Gastroesophageal sphincter (tissue), 4 donors: ENCODE measurements around the gene INPP1. TPM values are rescaled to one million over a fixed set of nuclear protein-coding genes. Genes with fewer than 3 reads are reported as not detected.
A peak's percentile ranks its signal among the peaks of the same experiment; 100 is the strongest.

Experiments
- ATAC-seq: fragments of 150-250 bp; one replicate; pipeline ENCODE4 v1.9.1; 2016; ENCODE audit warnings: mild to moderate bottlenecking, moderate library complexity
- H3K27ac ChIP-seq, 4 donors: fragments of 200-600 bp; sonication (generic) in 3 of 4; 1 replicate in 3 of 4; 2 replicates in 1 of 4; pipeline ENCODE4 v1.5.1; 2016 to 2019
- H3K27me3 ChIP-seq: fragments of 200-600 bp; sonication (generic); one replicate; pipeline ENCODE4 v1.5.1; 2019
- H3K36me3 ChIP-seq, 2 donors: fragments of 200-600 bp; sonication (generic); one replicate each; pipeline ENCODE4 v1.5.1; 2019; ENCODE audit warnings: control low read depth in 1 of 2
- H3K4me1 ChIP-seq, 3 donors: fragments of 200-600 bp; sonication (generic); 1 replicate in 2 of 3; 2 replicates in 1 of 3; pipeline ENCODE4 v1.5.1; 2016 to 2019; ENCODE audit warnings: control low read depth in 2 of 3
- H3K4me3 ChIP-seq, 2 donors: fragments of 200-600 bp; sonication (generic); one replicate each; pipeline ENCODE4 v1.5.1; 2019; ENCODE audit warnings: mild to moderate bottlenecking in 1 of 2, moderate library complexity in 1 of 2
- H3K9me3 ChIP-seq, 3 donors: fragments of 200-600 bp; sonication (generic); one replicate each; pipeline ENCODE4 v1.5.1; 2017 to 2019; ENCODE audit warnings: control low read depth in 2 of 3
- EP300 ChIP-seq: sonication (generic); formaldehyde crosslinking; IDR thresholded peaks from one replicate; pipeline ENCODE4 v1.6.1; 2017; ENCODE audit warnings: antibody characterized with exemption, mild to moderate bottlenecking
- POLR2A ChIP-seq, 2 donors: fragments of 450-650 bp; IDR thresholded peaks; one replicate each; pipeline ENCODE4 v1.6.1; 2017; ENCODE audit warnings: antibody characterized with exemption in 2 of 2, mild to moderate bottlenecking in 2 of 2, moderate library complexity in 1 of 2
- POLR2AphosphoS5 ChIP-seq: sonication (generic); formaldehyde crosslinking; IDR thresholded peaks from one replicate; pipeline ENCODE4 v1.6.1; 2017; ENCODE audit warnings: antibody characterized with exemption
- WGBS, 2 donors: methylation state at CpG; one replicate each; pipeline ENCODE4 v1.1.5; 2018; ENCODE audit warnings: low coverage in 1 of 2; 5-methylcytosine and 5-hydroxymethylcytosine counted together
- total RNA-seq, 4 donors: library from RNA; depleted of rRNA; stranded (reverse); fragments of >200 nt; gene quantifications; one replicate each; pipeline ENCODE4 v1.1.0, GENCODE V29; 2016
- TF ChIP-seq, protein P1 (sequence below), 4 experiments: fragments of 200-600 bp in 2 of 4; fragments of 450-650 bp in 2 of 4; sonication (generic) in 1 of 4; IDR thresholded peaks; one replicate each; pipeline ENCODE4 v1.5.1; 2017 to 2019; ENCODE audit warnings: antibody characterized with exemption in 4 of 4, mild to moderate bottlenecking in 2 of 4, moderate library complexity in 2 of 4

INPP1 gene
- total RNA-seq, 4 donors from 2014 or later = 18.3 to 27.7 (median 22.9) TPM

DNA sequence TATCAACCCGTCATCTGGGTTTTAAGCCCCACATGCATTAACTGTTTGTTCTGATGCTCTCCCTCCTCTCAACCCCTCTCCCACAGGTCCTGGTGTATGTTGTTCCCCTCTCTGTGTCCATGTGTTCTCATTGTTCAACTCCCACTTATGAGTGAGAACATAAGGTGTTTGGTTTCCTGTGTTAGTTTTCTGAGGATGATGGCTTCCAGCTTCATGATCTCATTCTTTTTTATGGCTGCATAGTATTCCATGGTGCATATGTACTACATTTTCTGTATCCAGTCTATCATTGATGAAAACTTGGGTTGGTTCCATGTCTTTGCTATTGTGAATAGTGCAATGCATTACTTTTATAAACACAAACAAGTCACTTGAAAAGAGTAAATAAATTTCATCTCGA is 7.0 kb upstream of the INPP1 start:
- ATAC-seq = no peak
- 90 to 100% methylated on average over 2 of the region's 2 CpGs for WGBS, 2 donors
- Histone ChIP-seq H3K36me3 (no peaks in the 10 kb centered on the region), H3K27ac (no peak overlapping the region), H3K9me3 (no peaks in the 10 kb centered on the region), H3K4me1 (no peaks in the 10 kb centered on the region), H3K4me3 (no peak overlapping the region), H3K27me3 (no peaks in the 10 kb centered on the region)
- TF ChIP-seq, protein P1, sequence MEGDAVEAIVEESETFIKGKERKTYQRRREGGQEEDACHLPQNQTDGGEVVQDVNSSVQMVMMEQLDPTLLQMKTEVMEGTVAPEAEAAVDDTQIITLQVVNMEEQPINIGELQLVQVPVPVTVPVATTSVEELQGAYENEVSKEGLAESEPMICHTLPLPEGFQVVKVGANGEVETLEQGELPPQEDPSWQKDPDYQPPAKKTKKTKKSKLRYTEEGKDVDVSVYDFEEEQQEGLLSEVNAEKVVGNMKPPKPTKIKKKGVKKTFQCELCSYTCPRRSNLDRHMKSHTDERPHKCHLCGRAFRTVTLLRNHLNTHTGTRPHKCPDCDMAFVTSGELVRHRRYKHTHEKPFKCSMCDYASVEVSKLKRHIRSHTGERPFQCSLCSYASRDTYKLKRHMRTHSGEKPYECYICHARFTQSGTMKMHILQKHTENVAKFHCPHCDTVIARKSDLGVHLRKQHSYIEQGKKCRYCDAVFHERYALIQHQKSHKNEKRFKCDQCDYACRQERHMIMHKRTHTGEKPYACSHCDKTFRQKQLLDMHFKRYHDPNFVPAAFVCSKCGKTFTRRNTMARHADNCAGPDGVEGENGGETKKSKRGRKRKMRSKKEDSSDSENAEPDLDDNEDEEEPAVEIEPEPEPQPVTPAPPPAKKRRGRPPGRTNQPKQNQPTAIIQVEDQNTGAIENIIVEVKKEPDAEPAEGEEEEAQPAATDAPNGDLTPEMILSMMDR (IDR thresholded peaks at IDR 0.05) = no peak
- TF ChIP-seq POLR2A (IDR thresholded peaks at IDR 0.05) (no peak), POLR2AphosphoS5 (no peak), EP300 (no peak)

DNA sequence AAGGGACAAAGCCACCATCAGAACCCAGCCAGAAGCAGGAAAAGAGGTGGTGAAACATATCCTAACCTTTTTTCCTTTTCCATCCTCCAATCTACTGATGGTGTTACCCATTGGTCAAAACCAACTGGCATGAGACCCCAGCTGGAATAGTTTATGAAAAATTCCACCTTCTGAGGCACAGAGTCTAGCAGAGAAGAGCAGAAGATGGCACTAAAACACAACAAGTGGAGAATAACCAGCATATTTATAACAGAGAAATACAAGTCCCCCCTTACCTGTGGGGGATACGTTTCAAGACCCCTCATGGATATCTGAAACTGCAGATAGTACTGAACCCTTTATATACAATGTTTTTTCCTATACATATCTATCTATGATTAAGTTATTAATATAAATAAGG is 4.9 kb upstream of the INPP1 start:
- ATAC-seq = no peak
- TF ChIP-seq POLR2A (IDR thresholded peaks at IDR 0.05) = no peak
- TF ChIP-seq POLR2AphosphoS5 = no peak
- TF ChIP-seq, protein P1 (IDR thresholded peaks at IDR 0.05) = peak in 1 of 4 experiments; percentile 37
- TF ChIP-seq EP300 = no peak
- Histone ChIP-seq H3K9me3 (no peaks in the 10 kb centered on the region), H3K4me3 (no peak overlapping the region), H3K4me1 (peaks cover 0 to 12% (median 4%) of the 10 kb centered on the region in 3 donors), H3K36me3 (no peaks in the 10 kb centered on the region), H3K27ac (peak overlapping the region in 1 of 4 donors; percentile 25), H3K27me3 (no peaks in the 10 kb centered on the region)
- whole genome bisulfite sequencing, 2 donors = 36 to 78% methylated on average over 1 of the region's 1 CpG

DNA sequence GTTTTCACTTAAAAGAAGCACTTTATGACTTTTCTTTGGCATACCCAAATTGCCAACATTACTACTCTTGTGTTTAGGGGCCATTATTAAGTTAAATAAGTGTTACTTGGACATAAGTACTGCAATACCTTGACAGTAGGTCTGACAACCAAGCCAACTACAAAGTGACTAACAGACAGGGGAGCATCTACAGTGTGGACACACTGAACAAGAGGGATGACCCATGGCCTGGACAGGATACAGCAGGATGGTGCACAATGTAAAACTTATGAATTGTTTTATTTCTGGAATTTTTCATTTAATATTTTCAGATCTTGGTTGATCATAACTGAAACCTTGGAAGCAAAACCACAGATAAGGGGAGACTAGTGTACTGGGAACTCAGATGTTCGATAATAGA is 4.0 kb upstream of the INPP1 start:
- no peaks in the 10 kb centered on the region for H3K9me3 ChIP-seq
- H3K4me1 ChIP-seq = peaks cover 0 to 13% (median 4%) of the 10 kb centered on the region in 3 donors
- WGBS, 2 donors = 69 to 75% methylated on average over 1 of the region's 1 CpG
- no peaks in the 10 kb centered on the region for H3K27me3 ChIP-seq
- H3K36me3 ChIP-seq = no peaks in the 10 kb centered on the region
- no peak overlapping the region for H3K27ac ChIP-seq
- ATAC-seq = no peak
- no peak overlapping the region for H3K4me3 ChIP-seq
- no peak for TF ChIP-seq POLR2A (IDR thresholded peaks at IDR 0.05)
- TF ChIP-seq, protein P1 (IDR thresholded peaks at IDR 0.05) = no peak

DNA sequence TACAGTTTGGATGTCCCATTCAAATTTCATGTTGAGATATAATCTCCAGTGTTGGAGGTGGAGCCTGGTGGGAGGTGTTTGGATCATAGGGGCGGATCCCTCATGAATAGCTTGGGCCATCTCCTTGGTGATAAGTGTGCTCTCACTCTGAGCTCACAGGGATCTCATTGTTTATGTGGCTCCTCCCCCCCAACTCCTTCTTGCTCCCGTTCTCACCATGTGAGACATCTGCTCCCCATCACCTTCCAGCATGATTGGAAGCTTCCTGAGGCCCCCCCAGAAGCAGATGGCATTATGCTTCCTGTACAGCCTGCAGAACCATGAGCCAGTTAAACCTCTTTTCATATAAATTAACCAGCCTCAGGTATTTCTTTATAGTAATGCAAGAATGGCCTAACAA is 3.0 kb upstream of the INPP1 start:
- TF ChIP-seq, protein P1 (IDR thresholded peaks at IDR 0.05) = no peak
- TF ChIP-seq POLR2AphosphoS5 (no peak), EP300 (no peak), POLR2A (IDR thresholded peaks at IDR 0.05) (no peak)
- no peak for ATAC-seq
- Histone ChIP-seq H3K9me3 (no peaks in the 10 kb centered on the region), H3K36me3 (no peaks in the 10 kb centered on the region), H3K27me3 (no peaks in the 10 kb centered on the region), H3K27ac (no peak overlapping the region), H3K4me1 (peaks cover 0 to 23% (median 10%) of the 10 kb centered on the region in 3 donors), H3K4me3 (no peak overlapping the region)
- WGBS, 2 donors = 60% methylated on average over 2 of the region's 2 CpGs; no CpG with 5 or more reads in 1 of the 2 donors

DNA sequence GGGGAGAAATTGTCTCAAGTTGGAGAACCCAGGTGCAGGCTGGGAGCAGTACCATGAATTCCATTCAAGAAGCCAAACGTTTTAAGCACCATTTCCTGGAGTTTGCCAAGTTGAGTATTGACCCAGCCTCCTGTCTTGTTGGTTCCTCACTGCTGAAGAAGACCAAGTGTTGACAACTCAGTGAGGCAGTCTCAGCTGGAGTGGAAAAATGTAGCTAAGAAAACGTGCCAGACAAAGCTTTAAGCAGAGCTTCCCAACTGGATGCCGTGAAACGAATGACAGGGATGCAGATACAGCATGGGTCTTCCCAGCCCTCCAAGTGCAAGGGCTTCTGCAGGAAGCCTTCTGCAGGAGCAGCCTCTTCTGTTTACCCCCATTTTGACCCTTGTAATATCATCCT is 778 bp upstream of the INPP1 start:
- Histone ChIP-seq H3K27ac (peak overlapping the region in 3 of 4 donors; percentile 94 to 95 (median 95)), H3K36me3 (no peaks in the 10 kb centered on the region), H3K4me1 (peaks cover 0 to 40% (median 10%) of the 10 kb centered on the region in 3 donors), H3K27me3 (no peaks in the 10 kb centered on the region), H3K4me3 (no peak overlapping the region), H3K9me3 (no peaks in the 10 kb centered on the region)
- ATAC-seq = no peak
- TF ChIP-seq, protein P1 (IDR thresholded peaks at IDR 0.05) = no peak
- TF ChIP-seq POLR2A (IDR thresholded peaks at IDR 0.05) (no peak), EP300 (no peak), POLR2AphosphoS5 (no peak)
- WGBS, 2 donors = 0 to 21% methylated on average over 1 to 4 of the region's 4 CpGs
